Measurements from ENCODE around the gene ANKRD55.
"Not testable (repeated sequence)": the region's sequence is repeated elsewhere in the genome, so short reads cannot be mapped to it uniquely, and the experiment has no call there.

The ANKRD55 gene

GRCh38 chr5:56215019-56215830 lies 17.9 kb downstream of the ANKRD55 start:
- TF ChIP-seq CTCF (conservative IDR thresholded peaks at IDR 0.05; ENCODE audit: low read depth, low read length) = no peak
- H3K4me3 ChIP-seq (ENCODE audit: low read depth, low read length) = no peak overlapping the region
- no peak for DNase-seq (ENCODE audit: low read depth)

- not testable (repeated sequence) for DNase-seq (ENCODE audit: low read depth); H3K4me3 ChIP-seq (ENCODE audit: low read depth, low read length)
These were observed 19.1 kb downstream of the ANKRD55 start for GRCh38 chr5:56213886-56214535.

GRCh38 chr5:56212130-56212879 lies 20.8 kb downstream of the ANKRD55 start:
- no peak overlapping the region for H3K4me3 ChIP-seq (ENCODE audit: low read depth, low read length)
- TF ChIP-seq CTCF (conservative IDR thresholded peaks at IDR 0.05; ENCODE audit: low read depth, low read length) = no peak

GRCh38 chr5:56211298-56211865 lies 21.7 kb downstream of the ANKRD55 start:
- no peak overlapping the region for H3K4me3 ChIP-seq (ENCODE audit: low read depth, low read length)
- TF ChIP-seq CTCF (conservative IDR thresholded peaks at IDR 0.05; ENCODE audit: low read depth, low read length) = no peak
- peak; percentile 96 for DNase-seq (ENCODE audit: low read depth)

More at GRCh38 chr5:56212130-56212879, 20.8 kb downstream of the ANKRD55 start:
- DNase-seq (ENCODE audit: low read depth) = peak; percentile 23

GRCh38 chr5:56208681-56209080 lies 24.4 kb downstream of the ANKRD55 start:
- H3K4me3 ChIP-seq (ENCODE audit: low read depth, low read length) = no peak overlapping the region
- no peak for TF ChIP-seq CTCF (conservative IDR thresholded peaks at IDR 0.05; ENCODE audit: low read depth, low read length)
- DNase-seq (ENCODE audit: low read depth) = no peak

- DNase-seq (ENCODE audit: low read depth) = peak; percentile 46
- H3K4me3 ChIP-seq (ENCODE audit: low read depth, low read length) = no peak overlapping the region
- no peak for TF ChIP-seq CTCF (conservative IDR thresholded peaks at IDR 0.05; ENCODE audit: low read depth, low read length)
These were observed 25.6 kb downstream of the ANKRD55 start for GRCh38 chr5:56207537-56207936.

Measured in choroid plexus epithelial cell (primary cell).